ENCODE measurements around the gene CCDC8. TPM values are rescaled to one million over a fixed set of nuclear protein-coding genes. Genes with fewer than 3 reads are reported as not detected.

CCDC8 gene
- total and polyA plus RNA-seq, 9 donors = 20.1 to 82.6 (median 59.5) TPM

- Histone ChIP-seq H3K4me1 (ENCODE audit: insufficient read depth) (peaks cover 2% of the 10 kb centered on the region), H3K27ac (no peak overlapping the region), H3K9me3 (no peaks in the 10 kb centered on the region), H3K4me3 (no peak overlapping the region), H3K36me3 (no peaks in the 10 kb centered on the region), H3K27me3 (no peaks in the 10 kb centered on the region)
- no peak for TF ChIP-seq EP300 (IDR thresholded peaks at IDR 0.05)
- TF ChIP-seq CTCF (IDR thresholded peaks at IDR 0.05) = no peak
- TF ChIP-seq POLR2A (IDR thresholded peaks at IDR 0.05) = no peak
- WGBS, 3 donors = 85 to 90% (median 86%) methylated on average over 24 to 25 of the region's 25 CpGs
- peak in 1 of 5 donors; percentile 31 for DNase-seq
- intact Hi-C loops (cut with DNase I) = no loop called here
Measured at GRCh38 chr19:46388311-46389095, 24.9 kb downstream of the CCDC8 start.

DNA sequence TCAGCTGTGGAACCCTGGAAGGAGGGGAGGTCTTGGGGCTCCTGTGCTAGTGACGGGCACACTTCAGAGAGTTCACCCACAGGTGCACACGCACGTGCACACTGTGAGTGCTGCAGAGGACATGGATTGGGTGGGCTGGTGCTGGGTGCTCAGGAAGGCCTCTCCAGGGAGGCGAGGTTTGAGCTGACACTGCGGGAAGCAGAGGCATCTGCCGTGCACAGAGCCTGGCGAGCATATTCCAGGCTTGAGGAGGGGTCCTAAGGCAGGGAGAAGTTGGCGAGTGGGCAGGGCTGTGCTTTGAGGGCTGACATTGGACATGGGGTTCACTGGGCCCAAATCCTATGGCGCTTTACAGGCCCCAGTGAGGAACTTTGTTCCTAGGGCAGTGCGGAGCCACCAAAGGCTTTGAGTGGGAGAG, 25.6 kb downstream of the CCDC8 start:
- no peak overlapping the region for H3K4me3 ChIP-seq
- H3K27me3 ChIP-seq = no peaks in the 10 kb centered on the region
- WGBS, 3 donors = 86 to 96% (median 92%) methylated on average over 10 of the region's 10 CpGs
- no peaks in the 10 kb centered on the region for H3K36me3 ChIP-seq
- peak in 1 of 5 donors; percentile 19 for DNase-seq
- H3K9me3 ChIP-seq = no peaks in the 10 kb centered on the region
- H3K4me1 ChIP-seq (ENCODE audit: insufficient read depth) = peaks cover 2% of the 10 kb centered on the region
- TF ChIP-seq EP300 (IDR thresholded peaks at IDR 0.05) (no peak), POLR2A (IDR thresholded peaks at IDR 0.05) (no peak), CTCF (IDR thresholded peaks at IDR 0.05) (no peak)
- no peak overlapping the region for H3K27ac ChIP-seq
- intact Hi-C loops (cut with DNase I) = no loop called here

DNA sequence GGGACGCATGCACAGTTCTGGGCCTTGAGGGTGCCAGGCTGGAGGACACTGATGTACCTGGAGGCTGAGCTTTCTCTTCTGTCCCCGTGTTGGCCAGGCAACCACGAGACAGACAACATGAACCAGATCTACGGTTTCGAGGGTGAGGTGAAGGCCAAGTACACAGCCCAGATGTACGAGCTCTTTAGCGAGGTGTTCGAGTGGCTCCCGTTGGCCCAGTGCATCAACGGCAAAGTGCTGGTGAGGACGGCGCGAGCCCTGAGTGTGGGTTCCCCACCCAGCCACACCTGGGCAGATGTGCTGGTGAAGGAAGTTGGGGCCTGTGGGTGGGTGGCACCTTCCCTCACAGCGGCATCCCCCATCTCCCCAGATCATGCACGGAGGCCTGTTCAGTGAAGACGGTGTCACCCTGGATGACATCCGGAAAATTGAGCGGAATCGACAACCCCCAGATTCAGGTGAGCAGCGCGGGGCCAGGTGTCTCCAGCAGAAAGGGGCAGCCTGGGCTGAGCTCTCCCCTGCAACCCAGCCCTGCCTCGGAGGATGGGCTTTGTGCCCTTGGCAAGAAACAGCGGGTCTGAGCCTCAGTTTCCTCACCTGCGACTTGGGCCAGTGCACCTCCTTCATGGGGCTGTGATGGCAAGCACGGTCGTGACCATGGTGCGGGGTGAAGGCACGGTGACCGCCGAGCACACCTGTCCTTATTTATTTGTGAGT, 26.2 kb downstream of the CCDC8 start:
- no peak for TF ChIP-seq CTCF (IDR thresholded peaks at IDR 0.05)
- no peak for TF ChIP-seq POLR2A (IDR thresholded peaks at IDR 0.05)
- no peak for TF ChIP-seq EP300 (IDR thresholded peaks at IDR 0.05)
- no peak overlapping the region for H3K27ac ChIP-seq
- no peaks in the 10 kb centered on the region for H3K4me1 ChIP-seq (ENCODE audit: insufficient read depth)
- intact Hi-C loops (cut with DNase I) = no loop called here
- 88 to 94% (median 90%) methylated on average over 30 of the region's 30 CpGs for WGBS, 3 donors
- H3K9me3 ChIP-seq = no peaks in the 10 kb centered on the region
- H3K27me3 ChIP-seq = no peaks in the 10 kb centered on the region
- no peaks in the 10 kb centered on the region for H3K36me3 ChIP-seq
- H3K4me3 ChIP-seq = no peak overlapping the region
- peak in 1 of 5 donors; percentile 34 for DNase-seq

GRCh38 chr19:46386151-46386550, 27.2 kb downstream of the CCDC8 start:
- H3K36me3 ChIP-seq = no peaks in the 10 kb centered on the region
- peak in 2 of 5 donors; percentile 10 to 26 for DNase-seq
- H3K27me3 ChIP-seq = no peaks in the 10 kb centered on the region
- no peak overlapping the region for H3K4me3 ChIP-seq
- intact Hi-C loops (cut with DNase I) = no loop called here
- no peak overlapping the region for H3K27ac ChIP-seq
- no peaks in the 10 kb centered on the region for H3K9me3 ChIP-seq
- 86 to 92% (median 92%) methylated on average over 10 of the region's 10 CpGs for WGBS, 3 donors
- no peak for TF ChIP-seq POLR2A (IDR thresholded peaks at IDR 0.05)
- no peak for TF ChIP-seq EP300 (IDR thresholded peaks at IDR 0.05)
- TF ChIP-seq CTCF (IDR thresholded peaks at IDR 0.05) = no peak
- H3K4me1 ChIP-seq (ENCODE audit: insufficient read depth) = no peaks in the 10 kb centered on the region
